Right lobe of liver (tissue), 4 donors: ENCODE data around the gene CNTN6.

Source experiments
- CTCF ChIP-seq, 4 donors: fragments of 200-600 bp in 3 of 4; fragments of 450-650 bp in 1 of 4; IDR thresholded peaks; one replicate each; pipeline versions ENCODE4 v1.5.1 to v1.8.0; 2016 to 2022; ENCODE audit warnings: antibody characterized with exemption in 4 of 4, mild to moderate bottlenecking in 2 of 4
- POLR2A ChIP-seq: fragments of 450-650 bp; IDR thresholded peaks from one replicate; pipeline ENCODE4 v1.6.1; 2017; ENCODE audit warnings: antibody characterized with exemption, mild to moderate bottlenecking
- donor health status: DM: no; HTN: no; CAD: no.
- donor health status: DM: no; HTN: no; CAD: no.
- donor health status: DM: no; HTN: yes; CAD: no.

GRCh38 chr3:1139071-1139470, 46.2 kb downstream of the CNTN6 start:
- TF ChIP-seq POLR2A: no peak
- no peak for TF ChIP-seq CTCF (IDR thresholded peaks at IDR 0.05)
